ENCODE measurements around the gene EDARADD. TPM values are rescaled to one million over a fixed set of nuclear protein-coding genes. Genes with fewer than 3 reads are reported as not detected.

EDARADD gene
- total RNA-seq, 1 experiment from 2014 or later: 35.4 TPM

DNA sequence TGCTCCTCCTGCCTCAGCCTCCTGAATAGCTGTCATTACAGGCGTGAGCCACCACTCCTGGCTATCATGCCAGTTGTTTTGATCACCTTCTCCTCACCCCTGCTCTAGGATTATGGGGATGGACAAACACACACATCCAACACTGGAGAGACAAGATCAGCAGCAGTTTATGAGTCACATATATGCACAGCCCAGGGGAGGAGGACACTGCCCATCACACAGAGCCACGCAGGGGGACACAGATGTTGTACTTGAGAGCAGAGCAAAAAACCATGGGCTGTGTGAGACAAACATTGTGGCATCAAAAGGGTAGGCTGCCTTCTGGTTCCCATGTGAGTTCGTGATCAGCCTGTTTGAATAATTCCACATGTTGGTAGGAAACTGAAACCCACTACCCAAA, 32.1 kb downstream of the EDARADD start:
- no peaks in the 10 kb centered on the region for H3K27me3 ChIP-seq (ENCODE audit: control insufficient read depth, insufficient read depth, low read length)
- no peak overlapping the region for H3K27ac ChIP-seq (ENCODE audit: low read length)
- no peak overlapping the region for H3K4me3 ChIP-seq (ENCODE audit: low read depth in 2 of 2, low read length in 2 of 2)
- TF ChIP-seq POLR2AphosphoS5 (IDR thresholded peaks at IDR 0.05; ENCODE audit: low read depth, low read length) (no peak), TCF7L2 (IDR thresholded peaks at IDR 0.05; ENCODE audit: low read depth, low read length) (no peak), SIN3A (IDR thresholded peaks at IDR 0.05; ENCODE audit: borderline replicate concordance, insufficient read depth, low read depth, low read length) (no peak)
- TF ChIP-seq, protein P1, sequence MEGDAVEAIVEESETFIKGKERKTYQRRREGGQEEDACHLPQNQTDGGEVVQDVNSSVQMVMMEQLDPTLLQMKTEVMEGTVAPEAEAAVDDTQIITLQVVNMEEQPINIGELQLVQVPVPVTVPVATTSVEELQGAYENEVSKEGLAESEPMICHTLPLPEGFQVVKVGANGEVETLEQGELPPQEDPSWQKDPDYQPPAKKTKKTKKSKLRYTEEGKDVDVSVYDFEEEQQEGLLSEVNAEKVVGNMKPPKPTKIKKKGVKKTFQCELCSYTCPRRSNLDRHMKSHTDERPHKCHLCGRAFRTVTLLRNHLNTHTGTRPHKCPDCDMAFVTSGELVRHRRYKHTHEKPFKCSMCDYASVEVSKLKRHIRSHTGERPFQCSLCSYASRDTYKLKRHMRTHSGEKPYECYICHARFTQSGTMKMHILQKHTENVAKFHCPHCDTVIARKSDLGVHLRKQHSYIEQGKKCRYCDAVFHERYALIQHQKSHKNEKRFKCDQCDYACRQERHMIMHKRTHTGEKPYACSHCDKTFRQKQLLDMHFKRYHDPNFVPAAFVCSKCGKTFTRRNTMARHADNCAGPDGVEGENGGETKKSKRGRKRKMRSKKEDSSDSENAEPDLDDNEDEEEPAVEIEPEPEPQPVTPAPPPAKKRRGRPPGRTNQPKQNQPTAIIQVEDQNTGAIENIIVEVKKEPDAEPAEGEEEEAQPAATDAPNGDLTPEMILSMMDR (IDR thresholded peaks at IDR 0.05): no peak
- TF ChIP-seq, protein P2, sequence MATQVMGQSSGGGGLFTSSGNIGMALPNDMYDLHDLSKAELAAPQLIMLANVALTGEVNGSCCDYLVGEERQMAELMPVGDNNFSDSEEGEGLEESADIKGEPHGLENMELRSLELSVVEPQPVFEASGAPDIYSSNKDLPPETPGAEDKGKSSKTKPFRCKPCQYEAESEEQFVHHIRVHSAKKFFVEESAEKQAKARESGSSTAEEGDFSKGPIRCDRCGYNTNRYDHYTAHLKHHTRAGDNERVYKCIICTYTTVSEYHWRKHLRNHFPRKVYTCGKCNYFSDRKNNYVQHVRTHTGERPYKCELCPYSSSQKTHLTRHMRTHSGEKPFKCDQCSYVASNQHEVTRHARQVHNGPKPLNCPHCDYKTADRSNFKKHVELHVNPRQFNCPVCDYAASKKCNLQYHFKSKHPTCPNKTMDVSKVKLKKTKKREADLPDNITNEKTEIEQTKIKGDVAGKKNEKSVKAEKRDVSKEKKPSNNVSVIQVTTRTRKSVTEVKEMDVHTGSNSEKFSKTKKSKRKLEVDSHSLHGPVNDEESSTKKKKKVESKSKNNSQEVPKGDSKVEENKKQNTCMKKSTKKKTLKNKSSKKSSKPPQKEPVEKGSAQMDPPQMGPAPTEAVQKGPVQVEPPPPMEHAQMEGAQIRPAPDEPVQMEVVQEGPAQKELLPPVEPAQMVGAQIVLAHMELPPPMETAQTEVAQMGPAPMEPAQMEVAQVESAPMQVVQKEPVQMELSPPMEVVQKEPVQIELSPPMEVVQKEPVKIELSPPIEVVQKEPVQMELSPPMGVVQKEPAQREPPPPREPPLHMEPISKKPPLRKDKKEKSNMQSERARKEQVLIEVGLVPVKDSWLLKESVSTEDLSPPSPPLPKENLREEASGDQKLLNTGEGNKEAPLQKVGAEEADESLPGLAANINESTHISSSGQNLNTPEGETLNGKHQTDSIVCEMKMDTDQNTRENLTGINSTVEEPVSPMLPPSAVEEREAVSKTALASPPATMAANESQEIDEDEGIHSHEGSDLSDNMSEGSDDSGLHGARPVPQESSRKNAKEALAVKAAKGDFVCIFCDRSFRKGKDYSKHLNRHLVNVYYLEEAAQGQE (IDR thresholded peaks at IDR 0.05; ENCODE audit: insufficient read depth in 1 of 2, low read depth in 2 of 2, low read length in 1 of 2): no peak
- CTCF ChIA-PET: no interaction called here
- POLR2A ChIA-PET: no interaction called here
- H3K9me3 ChIP-seq (ENCODE audit: control insufficient read depth, insufficient read depth, low read depth, low read length): no peaks in the 10 kb centered on the region
- intact Hi-C loops (cut with micrococcal nuclease; ENCODE audit: unreplicated experiment): no loop called here
- peaks cover 3% of the 10 kb centered on the region; the same call in 1 of the 2 replicates for H3K4me1 ChIP-seq (ENCODE audit: control insufficient read depth, insufficient read depth, low read length)
- no peak for ATAC-seq
- in situ Hi-C loops (cut with HindIII; ENCODE audit: low pct_unique_long_range_greater_than_20kb, low sequenced_read_pairs): no loop called here
- BruUV-seq (replicated peaks): no TSS peak
- peaks cover 8% of the 10 kb centered on the region for H3K36me3 ChIP-seq (ENCODE audit: control insufficient read depth, insufficient read depth, low read length)
- DNase-seq (ENCODE audit: low read depth, low spot score): no peak

DNA sequence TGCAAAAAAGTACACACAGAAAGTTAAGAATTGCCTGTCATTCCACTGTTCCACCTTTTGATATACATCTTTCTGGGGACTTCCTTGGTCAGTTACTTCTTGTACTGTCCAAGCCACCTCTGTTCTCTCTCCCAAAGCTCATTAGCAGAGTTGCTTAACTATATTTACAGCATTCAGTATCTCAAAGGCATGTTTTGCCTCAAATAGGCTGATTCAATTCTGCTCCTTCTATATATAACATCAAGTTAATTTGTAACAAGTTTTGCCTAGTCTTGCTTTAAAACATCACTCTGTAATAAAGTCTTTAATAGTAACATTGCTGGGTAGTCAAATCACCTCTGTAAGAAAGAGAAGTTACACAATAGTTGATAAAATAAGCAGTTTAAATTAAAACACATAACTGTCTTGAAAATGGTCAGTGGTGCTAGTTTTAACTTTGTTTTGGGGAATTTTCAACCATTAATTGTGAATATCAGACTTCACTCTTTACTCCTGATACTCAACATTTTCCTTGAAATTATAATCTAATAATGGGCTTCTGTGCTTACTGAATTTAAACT, 35.7 kb downstream of the EDARADD start:
- intact Hi-C loops (cut with micrococcal nuclease; ENCODE audit: unreplicated experiment) (no loop called here), in situ Hi-C loops (cut with HindIII; ENCODE audit: low pct_unique_long_range_greater_than_20kb, low sequenced_read_pairs) (no loop called here)
- Histone ChIP-seq H3K9me3 (ENCODE audit: control insufficient read depth, insufficient read depth, low read depth, low read length) (no peaks in the 10 kb centered on the region), H3K27me3 (ENCODE audit: control insufficient read depth, insufficient read depth, low read length) (no peaks in the 10 kb centered on the region), H3K4me3 (ENCODE audit: low read depth in 2 of 2, low read length in 2 of 2) (no peak overlapping the region), H3K4me1 (ENCODE audit: control insufficient read depth, insufficient read depth, low read length) (peaks cover 3% of the 10 kb centered on the region; the same call in 1 of the 2 replicates), H3K36me3 (ENCODE audit: control insufficient read depth, insufficient read depth, low read length) (peaks cover 11% of the 10 kb centered on the region), H3K27ac (ENCODE audit: low read length) (no peak overlapping the region)
- POLR2A ChIA-PET: no interaction called here
- no peak for DNase-seq (ENCODE audit: low read depth, low spot score)
- TF ChIP-seq SIN3A (IDR thresholded peaks at IDR 0.05; ENCODE audit: borderline replicate concordance, insufficient read depth, low read depth, low read length) (no peak), TCF7L2 (IDR thresholded peaks at IDR 0.05; ENCODE audit: low read depth, low read length) (no peak), POLR2AphosphoS5 (IDR thresholded peaks at IDR 0.05; ENCODE audit: low read depth, low read length) (no peak)
- TF ChIP-seq, protein P1 (IDR thresholded peaks at IDR 0.05): no peak
- TF ChIP-seq, protein P2 (IDR thresholded peaks at IDR 0.05; ENCODE audit: insufficient read depth in 1 of 2, low read depth in 2 of 2, low read length in 1 of 2): no peak
- CTCF ChIA-PET: no interaction called here
- BruUV-seq (replicated peaks): no TSS peak
- no peak for ATAC-seq
